Measurements from ENCODE around the gene EYS. TPM values are rescaled to one million over a fixed set of nuclear protein-coding genes. Genes with fewer than 3 reads are reported as not detected.

Gene EYS
- total RNA-seq, 1 experiment from 2014 or later: not detected

DNA sequence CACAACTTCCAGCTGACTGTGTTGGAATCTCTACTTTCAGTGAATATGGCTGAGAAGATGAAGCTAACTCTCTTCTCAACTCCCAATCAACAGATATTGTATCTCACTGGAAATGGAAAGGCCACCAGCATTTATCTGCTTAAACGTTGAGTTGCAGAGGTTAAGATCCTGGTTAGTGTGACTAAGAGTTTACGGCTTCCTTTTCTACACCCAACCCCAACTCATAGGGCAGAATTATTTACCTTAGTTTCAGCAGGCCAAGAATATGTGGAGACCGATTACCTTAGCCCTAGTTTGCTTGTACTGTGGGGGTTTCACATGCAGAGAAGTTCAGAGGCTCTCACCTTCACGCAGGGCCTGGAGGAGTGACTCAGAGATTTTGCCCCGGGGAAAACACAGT, 1026.6 kb downstream of the EYS start:
- Histone ChIP-seq H3K79me2 (ENCODE audit: insufficient read depth, low read length) (no peaks in the 10 kb centered on the region), H4K20me1 (ENCODE audit: insufficient read depth) (no peaks in the 10 kb centered on the region), H3K36me3 (ENCODE audit: control insufficient read depth in 1 of 2, insufficient read depth in 2 of 2, low read length in 2 of 2) (no peaks in the 10 kb centered on the region), H3K9ac (ENCODE audit: low read length) (no peak overlapping the region), H3K9me3 (ENCODE audit: control insufficient read depth in 1 of 2, insufficient read depth in 1 of 2, low read depth in 1 of 2, low read length in 2 of 2) (peaks cover 10 to 16% of the 10 kb centered on the region in 2 experiments; a peak in 2 of 4 replicates), H3K9me2 (ENCODE audit: insufficient read depth) (no peaks in the 10 kb centered on the region), H3K4me2 (ENCODE audit: low read length) (no peak overlapping the region), H3K27ac (ENCODE audit: low read depth, low read length) (no peak overlapping the region), H3K4me3 (replicated peaks in 1 of 2; ENCODE audit: low read depth in 1 of 2, low read length in 2 of 2) (no peak overlapping the region), H2AFZ (ENCODE audit: low read depth, low read length, poor library complexity, severe bottlenecking) (no peak overlapping the region), H3K4me1 (ENCODE audit: control insufficient read depth in 1 of 2, insufficient read depth in 2 of 2, low read length in 2 of 2) (no peaks in the 10 kb centered on the region), H3K27me3 (ENCODE audit: insufficient read depth, low read length) (no peaks in the 10 kb centered on the region)
- TF ChIP-seq ZBTB33 (IDR thresholded peaks at IDR 0.05; ENCODE audit: extremely low read depth, insufficient replicate concordance, low read length) (no peak), SRF (IDR thresholded peaks at IDR 0.05; ENCODE audit: low read depth) (no peak), FOSL1 (IDR thresholded peaks at IDR 0.05; ENCODE audit: low read depth) (no peak), SIN3A (IDR thresholded peaks at IDR 0.05; ENCODE audit: low read depth) (no peak), SP1 (IDR thresholded peaks at IDR 0.05; ENCODE audit: low read depth) (no peak), CBX3 (IDR thresholded peaks at IDR 0.05; ENCODE audit: low read depth) (no peak), EZH2phosphoT487 (IDR thresholded peaks at IDR 0.05; ENCODE audit: borderline replicate concordance) (no peak), POLR2A (IDR thresholded peaks at IDR 0.05; ENCODE audit: borderline replicate concordance, extremely low read depth, insufficient read depth, insufficient read length) (no peak), ELF1 (IDR thresholded peaks at IDR 0.05; ENCODE audit: borderline replicate concordance, low read depth) (no peak), CEBPB (IDR thresholded peaks at IDR 0.05; ENCODE audit: low read depth) (no peak), EGR1 (IDR thresholded peaks at IDR 0.05; ENCODE audit: low read depth) (no peak), ZFX (IDR thresholded peaks at IDR 0.05) (no peak)
- TF ChIP-seq, protein P1, sequence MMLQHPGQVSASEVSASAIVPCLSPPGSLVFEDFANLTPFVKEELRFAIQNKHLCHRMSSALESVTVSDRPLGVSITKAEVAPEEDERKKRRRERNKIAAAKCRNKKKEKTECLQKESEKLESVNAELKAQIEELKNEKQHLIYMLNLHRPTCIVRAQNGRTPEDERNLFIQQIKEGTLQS (IDR thresholded peaks at IDR 0.05): no peak
- intact Hi-C loops (cut with micrococcal nuclease): no loop called here
- no TSS peak for BruUV-seq (replicated peaks)
- ATAC-seq (no peak), DNase-seq (ENCODE audit: low read depth, low spot score) (no peak)
- ChIA-PET POLR2A (no interaction called here), RAD21 (ENCODE audit: low non-redundant PET in 1 of 2, low total read pairs in 2 of 2, uncharacterized antibody in 2 of 2, unreplicated experiment in 2 of 2) (no interaction called here), CTCF (no interaction called here)
